Activated naive CD4-positive, alpha-beta T cell treated with anti-CD3 and anti-CD28 coated beads for 36 hours (primary cell): ENCODE results near the gene LRP8. TPM values are rescaled to one million over a fixed set of nuclear protein-coding genes. Genes with fewer than 3 reads are reported as not detected.
"Not testable (repeated sequence)": the region's sequence is repeated elsewhere in the genome, so short reads cannot be mapped to it uniquely, and the experiment has no call there.

Source experiments
- CTCF ChIA-PET: fragments of 350-600 bp; sonication (Branson Sonifier 250); formaldehyde crosslinking; loops from one replicate; lab custom pipeline; 2021; ENCODE audit warnings: antibody characterized with exemption; lab: Charles Lee
- DNase-seq: peaks from one replicate; pipeline ENCODE4 v3.0.0-alpha.2; 2020
- H3K27ac Mint-ChIP-seq: one replicate; pipeline ENCODE4 v1.8.0; 2021; ENCODE audit warnings: mild to moderate bottlenecking, mixed read lengths
- H3K27me3 Mint-ChIP-seq: one replicate; pipeline ENCODE4 v1.8.0; 2021; ENCODE audit warnings: low read depth, mixed read lengths
- H3K36me3 Mint-ChIP-seq: one replicate; pipeline ENCODE4 v1.8.0; 2021; ENCODE audit warnings: low read depth, mixed read lengths
- H3K4me1 Mint-ChIP-seq: one replicate; pipeline ENCODE4 v1.8.0; 2021; ENCODE audit warnings: low read depth, mixed read lengths
- H3K4me3 Mint-ChIP-seq: one replicate; pipeline ENCODE4 v1.8.0; 2021; ENCODE audit warnings: mild to moderate bottlenecking, moderate library complexity, mixed read lengths
- H3K9me3 Mint-ChIP-seq: one replicate; pipeline ENCODE4 v1.8.0; 2021; ENCODE audit warnings: mixed read lengths
- intact Hi-C: fragments of 100-400 bp; cut with micrococcal nuclease; formaldehyde crosslinking; loops from one replicate; pipeline ENCODE4 v1.15.1; 2023
- total RNA-seq, 2 experiments: library from RNA; stranded (reverse); gene quantifications; one replicate each; pipeline ENCODE4 v1.2.3, GENCODE V29; 2021

Gene LRP8
- total RNA-seq, 2 experiments from 2014 or later = 27.7 to 32.9 TPM

GRCh38 chr1:53291574-53291973 is 36.3 kb downstream of the LRP8 start:
- CTCF ChIA-PET = no interaction called here
- Mint-ChIP-seq H3K9me3 (no peaks in the 10 kb centered on the region), H3K27ac (no peak overlapping the region), H3K4me1 (peaks cover 27% of the 10 kb centered on the region), H3K4me3 (no peak overlapping the region), H3K27me3 (no peaks in the 10 kb centered on the region), H3K36me3 (peaks cover 10% of the 10 kb centered on the region)
- no peak for DNase-seq
- intact Hi-C loops = loop anchor here (5.0 kb wide), 1 partner anchor 101 kb away; no protein-coding TSS in a partner anchor

GRCh38 chr1:53288790-53289429 is 39.0 kb downstream of the LRP8 start:
- no peak for DNase-seq
- CTCF ChIA-PET = no interaction called here
- Mint-ChIP-seq H3K4me1 (peaks cover 7% of the 10 kb centered on the region), H3K4me3 (no peak overlapping the region), H3K9me3 (no peaks in the 10 kb centered on the region), H3K27ac (no peak overlapping the region), H3K27me3 (no peaks in the 10 kb centered on the region), H3K36me3 (peaks cover 17% of the 10 kb centered on the region)
- intact Hi-C loops = no loop called here

GRCh38 chr1:53288002-53288789 is 39.7 kb downstream of the LRP8 start:
- intact Hi-C loops = no loop called here
- Mint-ChIP-seq H3K4me3 (no peak overlapping the region), H3K36me3 (peaks cover 17% of the 10 kb centered on the region), H3K27me3 (no peaks in the 10 kb centered on the region), H3K9me3 (no peaks in the 10 kb centered on the region), H3K27ac (no peak overlapping the region), H3K4me1 (peaks cover 2% of the 10 kb centered on the region)
- CTCF ChIA-PET = no interaction called here
- DNase-seq = no peak

- no peak overlapping the region for H3K27ac Mint-ChIP-seq
- H3K9me3 Mint-ChIP-seq = no peaks in the 10 kb centered on the region
- H3K4me3 Mint-ChIP-seq = no peak overlapping the region
- CTCF ChIA-PET = interaction anchor here (1.1 kb wide), 1 partner anchor 8 kb away, joined by 3 read pairs; no protein-coding TSS in a partner anchor
- intact Hi-C loops = no loop called here
- no peaks in the 10 kb centered on the region for H3K4me1 Mint-ChIP-seq
- no peak for DNase-seq
- H3K36me3 Mint-ChIP-seq = peaks cover 17% of the 10 kb centered on the region
- H3K27me3 Mint-ChIP-seq = no peaks in the 10 kb centered on the region
Observed at GRCh38 chr1:53286955-53287354, 40.9 kb downstream of the LRP8 start.

GRCh38 chr1:53285969-53286760 is 41.7 kb downstream of the LRP8 start:
- Mint-ChIP-seq H3K4me1 (no peaks in the 10 kb centered on the region), H3K36me3 (peaks cover 18% of the 10 kb centered on the region), H3K4me3 (no peak overlapping the region), H3K9me3 (no peaks in the 10 kb centered on the region), H3K27ac (no peak overlapping the region), H3K27me3 (no peaks in the 10 kb centered on the region)
- CTCF ChIA-PET = interaction anchor here (1.1 kb wide), 1 partner anchor 8 kb away, joined by 3 read pairs; no protein-coding TSS in a partner anchor
- intact Hi-C loops = no loop called here
- DNase-seq = no peak

GRCh38 chr1:53285546-53285945 is 42.3 kb downstream of the LRP8 start:
- H3K27me3 Mint-ChIP-seq = no peaks in the 10 kb centered on the region
- DNase-seq = no peak
- intact Hi-C loops = no loop called here
- H3K9me3 Mint-ChIP-seq = no peaks in the 10 kb centered on the region
- peaks cover 18% of the 10 kb centered on the region for H3K36me3 Mint-ChIP-seq
- no peak overlapping the region for H3K4me3 Mint-ChIP-seq
- H3K27ac Mint-ChIP-seq = no peak overlapping the region
- CTCF ChIA-PET = no interaction called here
- H3K4me1 Mint-ChIP-seq = no peaks in the 10 kb centered on the region

GRCh38 chr1:53284224-53285020 is 43.4 kb downstream of the LRP8 start:
- CTCF ChIA-PET = no interaction called here
- Mint-ChIP-seq H3K36me3 (peaks cover 14% of the 10 kb centered on the region), H3K27me3 (no peaks in the 10 kb centered on the region), H3K4me3 (no peak overlapping the region), H3K9me3 (no peaks in the 10 kb centered on the region), H3K27ac (no peak overlapping the region), H3K4me1 (no peaks in the 10 kb centered on the region)
- no peak for DNase-seq
- intact Hi-C loops = no loop called here

- intact Hi-C loops, H3K4me3 Mint-ChIP-seq, H3K27me3 Mint-ChIP-seq, DNase-seq, CTCF ChIA-PET, H3K4me1 Mint-ChIP-seq, H3K27ac Mint-ChIP-seq, H3K9me3 Mint-ChIP-seq: not testable (repeated sequence)
- peaks cover 15% of the 10 kb centered on the region for H3K36me3 Mint-ChIP-seq
Observed at GRCh38 chr1:53283156-53283555, 44.7 kb downstream of the LRP8 start.

GRCh38 chr1:53281133-53281532 is 46.7 kb downstream of the LRP8 start:
- no peak overlapping the region for H3K27ac Mint-ChIP-seq
- DNase-seq = no peak
- intact Hi-C loops = no loop called here
- no peak overlapping the region for H3K4me3 Mint-ChIP-seq
- H3K27me3 Mint-ChIP-seq = no peaks in the 10 kb centered on the region
- peaks cover 2% of the 10 kb centered on the region for H3K4me1 Mint-ChIP-seq
- no peaks in the 10 kb centered on the region for H3K9me3 Mint-ChIP-seq
- peaks cover 21% of the 10 kb centered on the region for H3K36me3 Mint-ChIP-seq
- CTCF ChIA-PET = interaction anchor here (5.3 kb wide), 1 partner anchor 112 kb away, joined by 111 read pairs; no protein-coding TSS in a partner anchor

GRCh38 chr1:53280496-53280895 is 47.4 kb downstream of the LRP8 start:
- Mint-ChIP-seq H3K27me3 (no peaks in the 10 kb centered on the region), H3K4me3 (no peak overlapping the region), H3K9me3 (no peaks in the 10 kb centered on the region), H3K27ac (no peak overlapping the region), H3K4me1 (peaks cover 2% of the 10 kb centered on the region), H3K36me3 (peaks cover 26% of the 10 kb centered on the region)
- intact Hi-C loops = no loop called here
- CTCF ChIA-PET = interaction anchor here (5.3 kb wide), 1 partner anchor 113 kb away, joined by 111 read pairs; no protein-coding TSS in a partner anchor
- DNase-seq = no peak

- Mint-ChIP-seq H3K27ac (no peak overlapping the region), H3K4me1 (peaks cover 2% of the 10 kb centered on the region), H3K9me3 (no peaks in the 10 kb centered on the region)
Observed at GRCh38 chr1:53279296-53280200, 48.3 kb downstream of the LRP8 start.

More at GRCh38 chr1:53279296-53280200, 48.3 kb downstream of the LRP8 start:
- DNase-seq = no peak
- no peak overlapping the region for H3K4me3 Mint-ChIP-seq
- H3K36me3 Mint-ChIP-seq = peaks cover 28% of the 10 kb centered on the region
- intact Hi-C loops = loop anchor here (5.0 kb wide), 1 partner anchor 48 kb away; the partner anchor contains the start of gene LRP8
- H3K27me3 Mint-ChIP-seq = no peaks in the 10 kb centered on the region
- CTCF ChIA-PET = interaction anchor here (0.8 to 5.3 kb wide), 7 partner anchors 10 to 114 kb away, joined by 3 to 111 read pairs (median 5); no protein-coding TSS in a partner anchor
